ENCODE data around the gene RAD54L2.
"Not testable (repeated sequence)": the region's sequence is repeated elsewhere in the genome, so short reads cannot be mapped to it uniquely, and the experiment has no call there.

The RAD54L2 gene

GRCh38 chr3:51539291-51539941, 897 bp downstream of the RAD54L2 start:
- peak; percentile 2 to 13 (median 4) for DNase-seq (ENCODE audit: low read depth in 3 of 3)

DNA sequence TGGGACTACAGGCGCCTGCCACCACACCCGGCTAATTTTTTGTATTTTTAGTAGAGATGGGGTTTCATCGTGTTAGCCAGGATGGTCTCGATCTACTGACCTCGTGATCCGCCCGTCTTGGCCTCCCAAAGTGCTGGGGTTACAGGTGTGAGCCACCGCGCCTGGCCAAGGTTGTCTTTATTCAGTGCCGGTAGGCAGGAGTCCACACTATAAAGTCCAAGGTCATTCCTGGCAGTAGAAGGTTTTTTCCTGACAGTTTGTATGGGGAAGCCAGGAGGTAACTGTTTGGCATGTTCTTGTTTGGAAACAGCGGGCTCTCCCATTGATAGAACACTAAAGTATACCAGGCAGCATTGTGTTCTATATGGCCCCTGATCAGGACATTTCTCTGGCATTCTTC, 4.1 kb downstream of the RAD54L2 start:
- DNase-seq (ENCODE audit: low read depth in 3 of 3), result not testable (repeated sequence)

- DNase-seq (ENCODE audit: low read depth in 3 of 3), result no peak
Measured at GRCh38 chr3:51544011-51544775, 5.7 kb downstream of the RAD54L2 start.

GRCh38 chr3:51547274-51547673, 8.8 kb downstream of the RAD54L2 start:
- DNase-seq (ENCODE audit: low read depth in 3 of 3), result no peak

DNA sequence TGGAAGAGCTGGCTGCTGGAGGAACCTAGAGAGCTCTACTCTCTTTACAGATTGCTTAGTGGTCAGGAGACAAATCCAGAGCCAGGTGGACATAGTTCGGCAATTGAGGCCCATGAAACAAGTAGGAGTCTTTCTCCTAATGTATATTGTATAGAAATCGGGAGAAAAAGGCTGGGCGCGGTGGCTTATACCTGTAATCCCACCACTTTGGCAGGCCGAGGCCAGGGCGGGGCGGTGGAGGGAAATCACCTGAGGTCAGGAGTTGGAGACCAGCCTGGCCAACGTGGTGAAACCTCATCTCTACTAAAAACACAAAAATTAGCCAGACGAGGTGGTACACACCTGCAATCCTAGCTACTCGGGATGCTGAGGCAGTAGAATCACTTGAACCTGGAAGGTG, 10.8 kb downstream of the RAD54L2 start:
- no peak for DNase-seq (ENCODE audit: low read depth in 3 of 3)

DNA sequence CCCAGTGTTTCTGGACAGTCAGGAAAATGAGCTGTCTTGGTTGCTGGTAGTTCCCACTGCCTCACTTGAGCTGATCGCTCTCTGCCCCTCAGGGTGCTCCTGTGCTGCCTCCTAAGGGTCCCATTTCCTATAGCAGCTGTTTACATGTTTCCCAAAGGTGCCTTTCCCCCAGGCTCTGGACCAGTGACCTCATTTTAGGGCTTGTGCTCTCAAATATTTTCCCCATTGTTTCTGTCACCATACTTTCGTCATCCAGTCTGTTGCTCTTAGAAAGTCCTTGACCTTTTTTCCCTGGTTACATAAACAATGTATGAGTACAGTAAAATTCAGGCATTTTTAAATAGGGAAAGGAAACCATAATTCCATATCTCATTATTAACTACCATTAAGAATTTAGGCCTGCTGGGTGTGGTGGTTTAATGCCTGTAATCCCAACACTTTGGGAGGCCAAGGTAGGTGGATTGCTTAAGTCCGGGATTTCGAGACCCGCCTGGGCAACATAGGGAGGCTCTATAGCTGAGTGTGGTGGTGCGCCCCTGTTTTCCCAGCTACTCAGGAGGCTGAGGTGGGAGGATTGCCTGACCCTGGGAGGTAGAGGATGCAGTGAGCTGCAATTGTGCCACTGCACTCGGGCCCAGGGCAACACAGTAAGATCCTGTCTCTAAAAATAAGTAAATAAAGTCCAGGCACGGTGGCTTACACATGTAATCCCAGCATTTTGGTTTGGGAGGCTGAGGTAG, 11.7 kb downstream of the RAD54L2 start:
- no peak for DNase-seq (ENCODE audit: low read depth in 3 of 3)

DNA sequence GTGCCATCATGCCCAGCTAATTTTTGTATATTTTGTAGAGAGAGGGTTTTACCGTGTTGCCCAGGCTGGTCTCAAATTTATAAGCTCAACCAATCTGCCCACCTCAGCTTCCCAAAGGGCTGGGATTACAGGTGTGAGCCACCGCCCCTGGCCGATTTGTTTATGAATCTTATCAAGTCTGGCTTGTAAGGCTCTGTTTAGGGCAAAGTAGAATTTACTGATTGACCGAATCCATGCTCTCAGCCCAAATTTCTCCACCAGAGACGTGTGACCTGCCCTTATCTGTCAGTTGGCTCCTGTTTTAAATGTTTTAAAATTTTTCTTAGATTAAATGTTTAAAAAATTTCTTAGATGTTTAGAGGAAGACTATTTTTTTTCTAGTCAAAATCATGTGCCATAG, 19.5 kb downstream of the RAD54L2 start:
- no peak for DNase-seq (ENCODE audit: low read depth in 3 of 3)

- no peak for DNase-seq (ENCODE audit: low read depth in 3 of 3)
Measured at GRCh38 chr3:51559411-51559888, 20.9 kb downstream of the RAD54L2 start.

- no peak for DNase-seq (ENCODE audit: low read depth in 3 of 3)
Measured at GRCh38 chr3:51559961-51560360, 21.4 kb downstream of the RAD54L2 start.

- not testable (repeated sequence) for DNase-seq (ENCODE audit: low read depth in 3 of 3)
Measured at GRCh38 chr3:51562403-51562802, 23.9 kb downstream of the RAD54L2 start.

DNA sequence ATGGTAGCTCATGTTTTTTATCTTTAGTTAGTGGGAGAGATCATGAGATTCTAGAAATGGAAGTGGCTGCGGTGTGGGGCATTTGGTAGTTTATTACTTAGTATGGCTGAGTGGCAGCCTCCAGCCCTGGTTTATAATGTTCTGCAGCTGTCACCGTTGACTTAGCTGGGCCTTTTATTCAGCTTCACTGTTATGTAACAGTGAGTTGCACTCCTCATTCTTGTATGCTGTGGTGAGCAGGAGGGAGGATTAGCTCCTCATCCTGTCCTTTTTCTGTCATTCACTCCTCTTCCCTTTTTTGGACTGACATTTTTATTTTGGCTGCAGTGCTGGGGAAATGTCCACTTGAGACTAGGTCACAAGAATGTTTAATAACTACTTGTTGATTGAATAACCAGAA, 29.5 kb downstream of the RAD54L2 start:
- DNase-seq (ENCODE audit: low read depth in 3 of 3), result no peak

- DNase-seq (ENCODE audit: low read depth in 3 of 3), result no peak
Measured at GRCh38 chr3:51568996-51569395, 30.5 kb downstream of the RAD54L2 start.

- no peak for DNase-seq (ENCODE audit: low read depth in 3 of 3)
Measured at GRCh38 chr3:51578238-51578637, 39.7 kb downstream of the RAD54L2 start.

- DNase-seq (ENCODE audit: low read depth in 3 of 3), result no peak
Measured at GRCh38 chr3:51580418-51580817, 41.9 kb downstream of the RAD54L2 start.

GRCh38 chr3:51581524-51581923, 43.0 kb downstream of the RAD54L2 start:
- no peak for DNase-seq (ENCODE audit: low read depth in 3 of 3)

- DNase-seq (ENCODE audit: low read depth in 3 of 3), result no peak
Measured at GRCh38 chr3:51585197-51585596, 46.7 kb downstream of the RAD54L2 start.

GRCh38 chr3:51585871-51586270, 47.4 kb downstream of the RAD54L2 start:
- DNase-seq (ENCODE audit: low read depth in 3 of 3), result no peak
